B cell (primary cell): ENCODE results near the gene ADAP1. TPM values are rescaled to one million over a fixed set of nuclear protein-coding genes. Genes with fewer than 3 reads are reported as not detected.
"Not testable (repeated sequence)": the region's sequence is repeated elsewhere in the genome, so short reads cannot be mapped to it uniquely, and the experiment has no call there.

Experiments
- ATAC-seq: fragments of 200-7000 bp; cut with Tn5 transposase; one replicate; pipeline ENCODE4 v1.10.0; 2021; ENCODE audit warnings: low read depth, mild to moderate bottlenecking, moderate number of reproducible peaks, moderate library complexity
- CTCF ChIA-PET: fragments of 350-600 bp; sonication (Branson Sonifier 250); formaldehyde crosslinking; loops from one replicate; lab custom pipeline; 2021; ENCODE audit warnings: antibody characterized with exemption, inconsistent platforms; lab: Charles Lee
- POLR2A ChIA-PET: fragments of 350-600 bp; sonication (Branson Sonifier 250); formaldehyde crosslinking; loops from one replicate; lab custom pipeline; 2021; ENCODE audit warnings: antibody characterized with exemption; lab: Charles Lee
- DNase-seq: peaks from one replicate; pipeline ENCODE4 v3.0.0; 2013
- H2AFZ ChIP-seq: 2 replicates; pipeline ENCODE4 v1.6.1; 2012; ENCODE audit warnings: mild to moderate bottlenecking, low read depth, low read length; ENCODE audit not compliant: insufficient read depth, poor library complexity, severe bottlenecking
- H3K27ac ChIP-seq, 2 donors: 1 replicate in 1 of 2; 2 replicates in 1 of 2; pipeline ENCODE4 v1.5.1; 2012 to 2013; ENCODE audit warnings: low read length in 2 of 2, mild to moderate bottlenecking in 2 of 2, moderate library complexity in 1 of 2
- H3K27me3 ChIP-seq, 4 experiments: fragments of 200-600 bp in 1 of 4; sonication (generic) in 1 of 4; replicated peaks in 1 of 4; 1 replicate in 2 of 4; 2 replicates in 2 of 4; pipeline versions ENCODE4 v1.6.1 to v1.7.0; 2013 to 2016; ENCODE audit warnings: low read length in 3 of 4, mild to moderate bottlenecking in 2 of 4, mixed read lengths in 1 of 4, moderate library complexity in 1 of 4; ENCODE audit not compliant: insufficient read depth in 4 of 4, control insufficient read depth in 3 of 4; ENCODE audit errors: control extremely low read depth in 1 of 4
- H3K36me3 ChIP-seq, 2 experiments: replicated peaks in 1 of 2; 1 replicate in 1 of 2; 2 replicates in 1 of 2; pipeline versions ENCODE4 v1.6.1 to v1.7.1; 2013; ENCODE audit warnings: low read length in 1 of 2; ENCODE audit not compliant: insufficient read depth in 2 of 2, control insufficient read depth in 1 of 2; ENCODE audit errors: control extremely low read depth in 1 of 2, extremely low read depth in 1 of 2
- H3K4me1 ChIP-seq, 2 donors: fragments of 200-600 bp in 1 of 2; sonication (generic) in 1 of 2; 1 replicate in 1 of 2; 2 replicates in 1 of 2; pipeline versions ENCODE4 v1.5.1 to v1.6.1; 2013 to 2017; ENCODE audit warnings: low read length in 2 of 2; ENCODE audit not compliant: control insufficient read depth in 2 of 2, insufficient read depth in 2 of 2
- H3K4me2 ChIP-seq: replicated peaks from 2 replicates; pipeline ENCODE3; 2012; ENCODE audit warnings: mild to moderate bottlenecking, low read depth, low read length; ENCODE audit not compliant: poor library complexity, severe bottlenecking
- H3K4me3 ChIP-seq, 5 experiments: fragments of 200-600 bp in 1 of 5; sonication (generic) in 1 of 5; 1 replicate in 3 of 5; 2 replicates in 2 of 5; pipeline versions ENCODE4 v1.5.1 to v1.7.0; 2011 to 2016; ENCODE audit warnings: low read length in 4 of 5, mild to moderate bottlenecking in 4 of 5, low read depth in 2 of 5, control low read depth in 1 of 5, moderate library complexity in 1 of 5; ENCODE audit not compliant: insufficient read depth in 1 of 5; ENCODE audit errors: control extremely low read depth in 1 of 5, extremely low read depth in 1 of 5
- H3K79me2 ChIP-seq: fragments of 200-600 bp; sonication (generic); one replicate; pipeline ENCODE4 v1.6.0; 2016; ENCODE audit warnings: low read length; ENCODE audit not compliant: control insufficient read depth, insufficient read depth
- H3K9ac ChIP-seq: fragments of 200-600 bp; sonication (generic); 2 replicates; pipeline ENCODE4 v1.6.1; 2017; ENCODE audit warnings: mild to moderate bottlenecking, low read length, moderate library complexity
- H3K9me3 ChIP-seq, 3 donors: one replicate each; pipeline versions ENCODE4 v1.6.1 to v1.7.1; 2013; ENCODE audit warnings: low read length in 2 of 3; ENCODE audit not compliant: control insufficient read depth in 2 of 3, insufficient read depth in 1 of 3; ENCODE audit errors: control extremely low read depth in 1 of 3
- H4K20me1 ChIP-seq: 2 replicates; pipeline ENCODE4 v1.6.0; 2012; ENCODE audit warnings: mild to moderate bottlenecking, low read length; ENCODE audit not compliant: insufficient read depth, control insufficient read depth, poor library complexity, severe bottlenecking
- H3K27ac Mint-ChIP-seq: one replicate; pipeline ENCODE4 v1.8.0; 2021; ENCODE audit warnings: mixed read lengths
- H3K27me3 Mint-ChIP-seq: one replicate; pipeline ENCODE4 v1.8.0; 2021; ENCODE audit warnings: mixed read lengths
- H3K4me1 Mint-ChIP-seq: one replicate; pipeline ENCODE4 v1.8.0; 2021; ENCODE audit warnings: mixed read lengths
- H3K4me3 Mint-ChIP-seq: one replicate; pipeline ENCODE4 v1.8.0; 2021; ENCODE audit warnings: mixed read lengths
- H3K9me3 Mint-ChIP-seq: one replicate; pipeline ENCODE4 v1.8.0; 2022; ENCODE audit warnings: mixed read lengths; ENCODE audit not compliant: insufficient read depth
- EZH2 ChIP-seq: IDR thresholded peaks from 2 replicates; pipeline ENCODE4 v1.6.1; 2012; ENCODE audit warnings: borderline replicate concordance, low read depth, mild to moderate bottlenecking, moderate library complexity, low read length; ENCODE audit not compliant: insufficient read depth, poor library complexity, severe bottlenecking
- WGBS: methylation state at CpG from one replicate; pipeline ENCODE4 v1.1.5; 2013; ENCODE audit warnings: missing lambda C conversion rate; ENCODE audit not compliant: insufficient coverage; 5-methylcytosine and 5-hydroxymethylcytosine counted together
- intact Hi-C: fragments of 100-400 bp; cut with micrococcal nuclease; formaldehyde crosslinking; loops from one replicate; pipeline ENCODE4 v1.10.0; 2022
- polyA plus RNA-seq: library from polyadenylated mRNA; depleted of rRNA; stranded (reverse); fragments of >200 nt; gene quantifications from 2 replicates; pipeline ENCODE4 v1.2.3, GENCODE V29; 2012
- total RNA-seq, 2 donors: library from RNA; stranded (reverse); fragments of 120-200 nt in 1 of 2; gene quantifications; 1 replicate in 1 of 2; 2 replicates in 1 of 2; pipeline versions ENCODE4 v1.2.3 to v1.2.4, GENCODE V29; 2013 to 2022
- TF ChIP-seq, protein P1 (sequence below): fragments of 200-600 bp; IDR thresholded peaks from one replicate; pipeline ENCODE4 v1.8.0; 2022; ENCODE audit warnings: antibody characterized with exemption, mild to moderate bottlenecking

ADAP1 gene
- total and polyA plus RNA-seq, 2 donors (not counting 1 experiment from before 2014, with no cell fraction given): 10.8 to 12.9 TPM

DNA sequence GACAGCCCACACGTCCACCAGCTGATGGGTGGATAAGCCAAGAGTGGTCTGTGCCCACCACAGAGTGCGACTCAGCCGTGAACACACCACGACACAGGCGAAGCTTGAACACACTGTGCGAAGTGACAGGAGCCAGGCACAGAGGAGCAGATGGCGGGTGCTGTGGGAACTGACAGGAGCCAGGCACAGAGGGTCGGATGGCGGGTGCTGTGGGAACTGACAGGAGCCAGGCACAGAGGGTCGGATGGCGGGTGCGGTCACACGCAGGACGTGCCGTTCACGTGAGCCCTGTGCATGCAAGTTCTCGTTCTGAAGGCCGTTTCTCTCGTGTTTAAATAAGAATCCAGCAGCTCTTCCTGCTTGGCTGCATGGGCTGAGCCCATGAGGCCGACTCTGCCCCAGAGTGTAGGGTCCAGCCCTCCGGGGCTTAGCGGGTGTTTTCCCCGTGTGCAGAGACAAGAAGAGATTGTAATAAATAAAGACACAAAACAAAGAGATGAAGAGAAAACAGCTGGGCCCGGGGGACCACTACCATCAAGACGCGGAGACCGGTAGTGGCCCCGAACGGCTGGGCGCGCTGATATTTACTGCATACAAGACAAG lies 5.9 kb upstream of the ADAP1 start:
- no peak overlapping the region for H3K4me3 Mint-ChIP-seq
- H3K27ac Mint-ChIP-seq: no peak overlapping the region
- H3K79me2 ChIP-seq: no peaks in the 10 kb centered on the region
- peaks cover 26% of the 10 kb centered on the region for H4K20me1 ChIP-seq
- POLR2A ChIA-PET: no interaction called here
- no peak for DNase-seq
- H3K9me3 ChIP-seq: peaks cover 0 to 20% (median 0%) of the 10 kb centered on the region in 3 donors
- intact Hi-C loops: no loop called here
- no peak overlapping the region for H3K9ac ChIP-seq
- H3K4me3 ChIP-seq: no peak overlapping the region
- peaks cover 24% of the 10 kb centered on the region for H3K4me1 Mint-ChIP-seq
- H3K9me3 Mint-ChIP-seq: no peaks in the 10 kb centered on the region
- peaks cover 17 to 44% of the 10 kb centered on the region in 2 donors for H3K4me1 ChIP-seq
- TF ChIP-seq, protein P1, sequence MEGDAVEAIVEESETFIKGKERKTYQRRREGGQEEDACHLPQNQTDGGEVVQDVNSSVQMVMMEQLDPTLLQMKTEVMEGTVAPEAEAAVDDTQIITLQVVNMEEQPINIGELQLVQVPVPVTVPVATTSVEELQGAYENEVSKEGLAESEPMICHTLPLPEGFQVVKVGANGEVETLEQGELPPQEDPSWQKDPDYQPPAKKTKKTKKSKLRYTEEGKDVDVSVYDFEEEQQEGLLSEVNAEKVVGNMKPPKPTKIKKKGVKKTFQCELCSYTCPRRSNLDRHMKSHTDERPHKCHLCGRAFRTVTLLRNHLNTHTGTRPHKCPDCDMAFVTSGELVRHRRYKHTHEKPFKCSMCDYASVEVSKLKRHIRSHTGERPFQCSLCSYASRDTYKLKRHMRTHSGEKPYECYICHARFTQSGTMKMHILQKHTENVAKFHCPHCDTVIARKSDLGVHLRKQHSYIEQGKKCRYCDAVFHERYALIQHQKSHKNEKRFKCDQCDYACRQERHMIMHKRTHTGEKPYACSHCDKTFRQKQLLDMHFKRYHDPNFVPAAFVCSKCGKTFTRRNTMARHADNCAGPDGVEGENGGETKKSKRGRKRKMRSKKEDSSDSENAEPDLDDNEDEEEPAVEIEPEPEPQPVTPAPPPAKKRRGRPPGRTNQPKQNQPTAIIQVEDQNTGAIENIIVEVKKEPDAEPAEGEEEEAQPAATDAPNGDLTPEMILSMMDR: no peak
- no peak for TF ChIP-seq EZH2
- no peak for ATAC-seq
- peaks cover 0 to 26% (median 0%) of the 10 kb centered on the region in 4 experiments for H3K27me3 ChIP-seq
- H3K27me3 Mint-ChIP-seq: peaks cover 19% of the 10 kb centered on the region
- no peak overlapping the region for H2AFZ ChIP-seq
- WGBS: 92% methylated on average over 20 of the region's 31 CpGs
- CTCF ChIA-PET: no interaction called here
- no peak overlapping the region for H3K27ac ChIP-seq
- no peaks in the 10 kb centered on the region for H3K36me3 ChIP-seq
- H3K4me2 ChIP-seq: no peak overlapping the region

DNA sequence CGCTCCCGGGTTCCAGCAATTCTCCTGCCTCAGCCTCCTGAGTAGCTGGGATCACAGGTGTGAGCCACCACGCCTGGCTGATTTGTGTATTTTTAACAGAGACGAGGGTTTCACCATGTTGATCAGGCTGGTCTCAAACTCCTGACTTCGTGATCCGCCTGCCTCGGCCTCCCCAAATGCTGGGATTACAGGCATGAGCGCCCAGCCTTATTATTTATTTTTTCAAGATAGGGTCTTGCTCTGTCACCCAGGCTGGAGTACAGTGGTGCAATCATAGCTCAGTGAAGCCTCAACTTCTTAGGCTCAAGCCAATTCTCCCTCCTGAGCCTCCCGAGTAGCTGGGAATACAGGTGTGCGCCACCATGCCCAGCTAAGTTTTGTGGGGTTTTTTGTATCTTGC lies 5.3 kb upstream of the ADAP1 start:
- CTCF ChIA-PET: not testable (repeated sequence)
- 88% methylated on average over 6 of the region's 10 CpGs for WGBS

More for the DNA sequence above, 5.3 kb upstream of the ADAP1 start:
- Histone ChIP-seq H3K4me1 (peaks cover 17 to 39% of the 10 kb centered on the region in 2 donors), H3K27me3 (peaks cover 0 to 30% (median 2%) of the 10 kb centered on the region in 4 experiments), H3K9me3 (peaks cover 0 to 20% (median 0%) of the 10 kb centered on the region in 3 donors), H4K20me1 (peaks cover 25% of the 10 kb centered on the region)
- DNase-seq, H3K27ac Mint-ChIP-seq, H3K4me2 ChIP-seq, H3K9ac ChIP-seq, H2AFZ ChIP-seq, intact Hi-C loops, H3K9me3 Mint-ChIP-seq, H3K4me3 ChIP-seq, H3K36me3 ChIP-seq, POLR2A ChIA-PET, ATAC-seq, H3K79me2 ChIP-seq, H3K4me3 Mint-ChIP-seq, H3K27ac ChIP-seq: not testable (repeated sequence)
- Mint-ChIP-seq H3K4me1 (peaks cover 20% of the 10 kb centered on the region), H3K27me3 (peaks cover 19% of the 10 kb centered on the region)
